ENCODE results near the gene SUSD6.

- TF ChIP-seq RARB (CRISPR knock-in tag; IDR thresholded peaks at IDR 0.05) (no peak), CTCF (IDR thresholded peaks at IDR 0.05) (no peak), ESRRA (IDR thresholded peaks at IDR 0.05; ENCODE audit: borderline replicate concordance, low read length) (no peak), JUNB (IDR thresholded peaks at IDR 0.05) (no peak), CHD2 (IDR thresholded peaks at IDR 0.05; ENCODE audit: low read length, partially characterized antibody) (no peak), MAX (IDR thresholded peaks at IDR 0.05) (no peak)
These were observed 47.4 kb downstream of the SUSD6 start for GRCh38 chr14:69658664-69659261.
